Amniotic stem cell (primary cell): ENCODE measurements around the gene CARNS1.

Source experiments
- DNase-seq: peaks from one replicate; lab custom pipeline; 2025; lab: John Stamatoyannopoulos, UW

CARNS1 gene

DNA sequence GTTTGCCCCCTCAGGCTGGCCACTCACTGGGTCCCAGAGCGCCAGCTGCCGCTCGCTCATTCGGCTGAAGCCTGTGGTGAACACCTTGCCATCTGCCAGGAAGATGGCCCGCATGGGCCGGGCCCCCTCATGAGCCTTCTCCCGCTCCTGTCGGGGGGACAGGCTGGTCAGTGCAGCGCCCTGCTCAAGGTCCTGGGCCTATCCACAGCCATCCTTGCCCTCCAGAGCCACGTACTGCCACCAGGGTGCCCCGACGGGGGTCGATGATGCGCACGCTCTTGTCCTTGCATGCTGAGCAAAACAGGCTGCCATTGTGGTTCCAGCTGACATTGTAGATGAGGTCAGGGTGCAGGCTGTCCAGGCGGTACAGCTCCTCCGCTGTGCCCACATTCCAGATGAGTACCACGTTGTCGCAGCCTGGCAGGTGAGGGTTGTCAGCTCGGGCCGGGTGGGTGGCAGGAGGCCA is 25.7 kb downstream of the CARNS1 start:
- DNase-seq = no peak

DNA sequence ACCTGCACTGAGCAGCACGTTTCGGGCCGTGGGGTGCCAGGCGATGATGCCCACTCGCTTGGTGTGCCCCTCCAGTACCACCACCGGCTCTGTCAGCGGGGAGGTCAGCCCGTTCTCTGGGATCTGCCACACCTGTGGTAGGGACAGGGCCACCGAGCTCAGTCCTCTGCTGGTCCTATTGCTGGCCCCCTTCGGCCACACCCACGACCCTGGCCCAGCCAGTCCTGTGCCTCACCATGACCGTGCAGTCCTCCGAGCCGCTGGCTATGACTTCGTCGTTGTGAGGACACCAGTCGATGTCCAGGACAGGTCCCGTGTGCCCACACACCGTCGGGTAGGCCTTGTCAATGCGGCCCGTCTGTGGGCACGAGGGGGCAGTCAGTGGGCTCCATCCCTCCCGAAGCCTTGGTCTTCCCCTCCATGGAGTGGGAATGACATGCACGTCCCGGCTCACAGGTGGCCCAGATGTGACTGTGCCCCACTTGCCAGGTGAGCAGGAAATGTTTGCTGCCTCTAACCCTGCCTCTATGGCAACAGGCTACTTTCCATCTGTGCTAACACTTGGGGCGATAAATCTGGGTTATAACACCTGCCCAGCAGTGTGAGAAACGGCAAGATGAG is 26.4 kb downstream of the CARNS1 start:
- DNase-seq = no peak

DNA sequence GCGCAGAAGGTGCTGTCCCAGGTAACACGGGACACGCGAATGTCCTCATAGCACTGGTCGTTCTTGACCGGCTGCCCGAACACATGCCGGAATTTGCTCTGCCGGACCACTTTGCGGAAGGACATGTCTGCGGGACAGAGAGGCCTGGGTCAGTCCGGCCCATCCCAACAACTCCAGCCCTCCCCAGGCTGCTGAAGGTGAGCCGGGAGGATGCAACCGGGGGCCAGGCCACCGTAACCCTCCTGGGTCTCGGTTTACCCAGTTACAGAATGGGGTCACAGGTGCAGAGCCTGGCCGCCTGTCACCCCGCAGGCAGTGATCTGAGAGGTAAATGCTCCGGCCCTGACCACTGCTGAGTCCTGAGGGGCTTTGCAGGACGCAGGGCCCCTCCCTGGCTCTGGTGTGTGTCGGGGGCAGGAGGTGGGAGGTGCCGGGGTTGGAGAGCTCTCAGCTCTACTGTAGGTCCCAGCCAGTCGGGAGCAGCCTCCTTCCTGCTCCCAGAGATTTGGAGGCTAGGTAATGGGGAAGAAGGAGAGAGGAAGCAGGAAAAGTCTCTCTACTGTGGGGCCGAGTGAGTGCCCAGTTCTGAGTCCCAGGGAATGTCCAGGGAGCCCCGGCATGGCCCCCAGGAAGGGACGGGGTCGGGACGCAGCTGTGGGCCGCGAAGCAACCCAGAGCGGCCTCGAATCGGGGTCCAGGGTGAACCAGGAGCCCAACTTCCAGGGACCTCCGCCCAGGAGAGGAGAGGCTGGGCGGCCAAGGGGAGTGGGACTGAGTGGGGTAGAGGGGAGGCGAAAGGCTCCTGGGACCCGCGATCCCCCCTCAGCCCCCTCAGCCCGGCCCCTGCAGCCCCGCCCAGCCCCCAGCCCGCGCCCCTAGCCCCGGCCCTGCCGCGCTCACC is 27.3 kb downstream of the CARNS1 start:
- no peak for DNase-seq

DNA sequence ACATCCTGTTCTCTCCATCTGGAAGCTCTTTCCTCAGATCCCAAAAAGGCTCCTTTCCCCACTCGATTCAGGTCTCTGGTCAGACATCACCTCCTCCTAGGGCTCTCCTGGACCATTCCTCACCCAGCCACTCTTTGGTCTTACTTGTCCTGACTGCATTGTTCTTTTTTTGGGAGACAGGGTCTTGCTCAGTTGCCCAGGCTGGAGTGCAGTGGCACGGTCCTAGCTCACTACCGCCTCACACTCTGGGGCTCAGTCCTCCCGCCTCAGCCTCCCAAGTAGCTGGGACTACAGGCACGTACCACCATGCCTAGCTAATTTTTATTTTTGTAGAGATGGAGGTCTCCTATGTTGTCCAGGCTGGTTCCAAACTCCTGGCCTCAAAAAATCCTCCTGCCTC is 30.0 kb downstream of the CARNS1 start:
- no peak for DNase-seq

DNA sequence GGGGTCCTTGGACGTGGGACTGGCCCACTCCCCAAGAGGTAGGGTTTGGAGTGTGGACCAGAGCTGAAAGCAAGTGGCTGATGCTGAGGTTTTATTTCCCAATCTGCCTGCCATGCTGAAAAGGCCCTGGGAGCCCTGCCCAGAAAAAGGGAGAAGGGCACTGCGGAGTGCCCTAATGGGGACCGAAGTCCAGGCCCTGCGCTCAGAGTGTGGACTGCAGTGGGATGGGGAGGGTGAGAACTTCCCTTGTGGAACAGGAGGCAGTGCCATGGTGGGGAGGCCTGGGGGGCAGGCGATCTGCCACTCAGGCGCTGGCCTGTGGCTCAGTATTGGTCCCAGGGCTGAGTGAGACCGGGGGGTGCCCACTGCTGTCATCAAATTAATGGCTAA is 32.7 kb downstream of the CARNS1 start:
- no peak for DNase-seq

DNA sequence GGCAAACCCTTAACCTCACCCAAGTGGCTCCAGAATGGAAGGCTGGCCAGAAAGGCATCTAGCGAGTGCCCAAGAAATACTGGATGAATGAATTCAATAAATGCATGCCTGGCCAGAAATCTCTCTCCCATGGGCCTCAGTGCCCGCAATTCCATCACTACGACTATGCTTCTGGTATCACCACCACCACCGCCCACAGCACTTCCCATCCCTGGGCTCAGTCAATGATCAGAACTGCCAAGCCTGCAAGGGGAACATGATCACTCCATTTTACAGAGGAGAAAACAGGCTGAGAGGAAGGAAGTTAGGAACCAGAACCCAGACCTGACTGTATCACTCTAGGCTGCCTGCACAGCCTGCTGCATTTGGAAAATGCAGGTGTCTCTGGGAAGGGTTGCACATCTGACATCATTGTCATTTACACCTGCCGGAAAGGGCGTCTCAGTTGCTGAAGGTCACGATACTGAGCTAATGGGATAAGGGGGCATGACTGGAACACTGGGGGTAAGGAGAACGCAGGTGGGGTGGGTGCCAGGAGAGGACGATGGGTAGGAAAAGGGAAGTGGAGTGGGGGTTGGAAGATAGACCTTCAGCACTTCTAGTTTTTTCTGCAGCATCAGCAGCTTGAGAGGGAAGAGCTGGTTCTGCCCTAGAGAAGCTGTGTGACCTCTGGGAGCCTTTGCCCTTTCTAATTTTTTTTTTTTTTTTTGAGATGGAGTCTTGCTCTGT is 33.8 kb downstream of the CARNS1 start:
- DNase-seq = no peak

DNA sequence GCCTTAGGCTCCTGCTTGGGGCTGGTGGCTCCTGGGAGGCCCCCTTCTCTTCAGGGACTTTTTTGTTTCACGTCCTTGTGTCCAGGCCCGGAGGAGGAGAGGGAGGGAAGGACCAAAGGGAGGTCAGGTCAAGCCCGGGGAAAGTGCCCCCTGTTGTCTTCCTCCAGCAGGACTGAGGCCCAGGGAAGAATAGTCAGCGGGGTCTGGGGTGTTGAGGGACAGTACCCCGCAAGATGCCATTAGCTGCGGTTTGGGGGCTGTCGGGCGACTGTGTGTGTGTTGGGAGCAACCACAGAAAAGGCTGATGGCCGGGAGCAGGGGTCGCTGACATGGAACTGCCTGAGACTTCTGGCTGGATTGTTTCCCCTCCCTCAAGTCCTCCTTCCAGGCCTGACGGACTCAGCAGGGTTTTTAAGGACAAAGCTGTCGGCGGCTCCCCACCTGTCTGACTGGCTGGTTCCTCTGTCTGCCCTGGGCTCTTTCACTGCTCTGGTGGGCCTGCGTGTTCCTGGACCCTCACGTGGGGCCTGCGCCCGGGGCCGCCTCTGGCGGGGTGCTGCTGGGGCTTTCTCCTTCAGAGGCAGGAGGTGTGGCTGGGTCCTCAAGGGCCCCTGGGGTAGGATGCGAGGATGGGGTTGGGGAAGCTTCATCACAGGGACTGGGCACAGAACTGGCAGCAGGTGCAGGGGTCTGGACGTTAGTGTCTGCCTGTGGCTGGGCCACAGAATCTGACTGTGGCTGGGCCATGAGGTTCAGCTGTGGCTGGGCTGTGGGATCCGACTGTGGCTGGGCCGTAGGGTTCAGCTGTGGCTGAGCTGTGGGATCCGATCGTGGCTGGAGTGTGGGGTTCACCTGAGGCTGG is 35.5 kb downstream of the CARNS1 start:
- no peak for DNase-seq

DNA sequence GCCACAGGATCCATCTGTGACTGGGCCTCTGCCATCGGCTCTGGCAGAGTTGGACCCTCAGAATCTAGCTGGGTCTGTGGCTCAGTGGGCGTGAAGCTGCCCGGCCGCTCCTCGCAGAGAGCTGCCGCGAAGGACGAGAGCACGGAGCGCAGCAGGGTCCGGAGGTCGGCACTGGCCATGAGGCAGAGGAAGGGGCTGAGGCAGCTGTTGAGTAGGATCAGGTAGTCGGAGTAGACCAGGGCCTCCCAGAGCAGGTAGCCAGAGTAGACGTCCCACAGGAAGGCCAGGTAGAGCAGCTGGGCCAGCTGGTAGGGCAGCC is 36.1 kb downstream of the CARNS1 start:
- no peak for DNase-seq

DNA sequence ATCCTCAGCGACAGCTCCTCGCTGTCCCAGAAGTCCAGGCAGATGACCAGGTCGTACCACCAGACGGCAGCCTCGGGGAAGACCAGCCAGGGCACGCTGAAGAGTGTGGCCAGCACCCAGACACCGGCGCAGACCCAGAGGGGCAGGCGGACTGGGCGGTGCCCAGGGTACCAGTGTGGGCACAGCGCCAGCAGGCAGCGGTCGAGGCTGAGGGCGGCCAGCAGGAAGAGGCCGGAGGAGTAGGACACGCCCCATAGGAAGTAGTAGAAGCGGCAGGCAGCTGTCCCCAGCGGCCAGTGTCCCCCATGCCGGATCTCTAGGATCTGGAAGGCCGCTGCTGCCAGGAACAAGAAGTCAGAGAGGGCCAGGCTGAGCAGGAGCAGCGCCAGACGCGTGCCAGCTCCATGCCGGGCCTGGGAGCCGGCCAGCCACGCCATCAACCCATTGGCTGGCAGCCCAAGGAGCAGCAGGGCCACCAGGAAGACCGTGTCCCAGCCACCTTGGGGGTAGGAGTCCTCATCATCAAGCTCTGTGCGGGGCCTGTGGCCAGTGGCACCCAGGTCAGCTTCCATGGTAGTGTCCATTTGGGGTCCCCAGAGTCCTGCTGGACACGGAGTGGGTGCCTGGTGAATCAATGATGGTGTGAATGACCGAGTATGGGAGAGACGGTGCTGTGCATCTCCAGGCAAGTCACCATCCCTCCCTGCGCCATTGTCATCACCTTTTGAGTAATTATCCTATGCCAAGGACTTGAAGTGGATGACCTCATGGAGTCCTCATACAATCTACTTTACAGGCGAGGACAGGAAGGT is 36.9 kb downstream of the CARNS1 start, which contains the start of gene GPR152:
GPR152 (minus strand) TSS at position 589 of the 812 bp plus-strand sequence; CDS start at position 584, 5 bp downstream.
- no peak for DNase-seq

DNA sequence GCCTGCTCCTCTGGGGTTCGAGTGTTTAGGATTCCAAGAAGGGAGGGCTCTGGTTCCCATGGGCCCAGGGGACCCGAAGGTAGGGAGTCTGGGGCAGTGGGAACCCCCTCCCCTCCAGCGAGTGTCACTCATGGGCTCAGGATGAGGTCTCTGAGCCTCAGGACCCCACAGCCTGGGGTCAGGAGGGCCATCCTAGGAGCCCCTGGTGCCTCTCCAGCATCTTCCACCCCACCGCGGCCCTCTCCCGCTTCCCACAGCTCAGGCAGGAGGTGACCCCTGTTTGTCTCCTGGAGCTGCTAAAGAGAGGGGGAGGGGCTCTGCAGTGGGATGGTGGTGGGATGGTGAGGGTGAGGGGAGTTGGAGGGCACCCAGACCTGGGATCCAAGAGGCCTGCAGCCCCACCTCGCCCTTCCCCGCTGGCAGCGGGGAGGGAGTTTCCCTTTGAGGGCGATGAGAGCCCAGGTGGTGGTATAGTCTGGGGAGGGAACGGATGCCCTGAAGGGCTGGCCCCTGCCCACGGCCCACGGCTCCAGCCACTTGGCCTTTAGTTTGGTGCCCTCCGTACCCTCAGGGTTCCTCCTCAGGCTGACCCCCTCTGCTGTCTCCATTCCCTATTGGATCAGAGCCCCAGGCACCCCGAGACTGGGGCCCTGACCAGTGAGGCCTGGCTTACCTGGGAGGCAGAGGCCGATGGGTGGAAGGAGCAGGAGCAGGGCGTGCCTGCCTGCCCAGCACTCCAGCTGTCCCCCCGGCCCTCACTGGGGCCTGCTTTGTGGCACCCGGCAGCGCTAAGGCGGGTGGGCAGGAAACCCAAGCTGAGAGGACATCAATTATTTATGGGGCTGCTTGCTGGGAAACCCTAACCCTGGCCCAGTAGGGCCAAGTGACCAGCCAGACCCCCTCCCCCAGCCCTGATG is 38.6 kb downstream of the CARNS1 start:
- DNase-seq = no peak

DNA sequence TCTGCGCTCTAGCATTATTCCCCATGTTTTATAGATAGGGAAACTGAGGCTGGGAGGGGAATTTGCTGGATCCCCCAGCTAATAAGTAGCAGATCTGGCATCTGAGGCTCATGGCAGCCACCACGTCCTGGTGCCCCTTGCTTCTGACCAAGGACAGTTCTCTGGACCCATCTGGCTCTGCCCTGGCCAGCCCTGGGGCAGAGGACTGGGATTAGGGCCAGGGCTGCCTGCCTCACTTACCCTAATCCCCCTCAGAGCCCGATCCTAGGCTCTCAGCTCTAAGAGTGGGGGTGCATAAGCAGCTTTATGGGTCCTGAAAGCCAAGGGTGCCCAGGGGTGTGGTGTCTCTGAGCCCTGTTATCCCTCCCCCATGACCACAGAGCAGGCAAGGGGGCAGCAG is 39.6 kb downstream of the CARNS1 start, which contains the start of gene CABP4:
CABP4 (plus strand) TSS at position 301 of the 400 bp plus-strand sequence; CDS start at position 371, 70 bp downstream.
- DNase-seq = no peak

DNA sequence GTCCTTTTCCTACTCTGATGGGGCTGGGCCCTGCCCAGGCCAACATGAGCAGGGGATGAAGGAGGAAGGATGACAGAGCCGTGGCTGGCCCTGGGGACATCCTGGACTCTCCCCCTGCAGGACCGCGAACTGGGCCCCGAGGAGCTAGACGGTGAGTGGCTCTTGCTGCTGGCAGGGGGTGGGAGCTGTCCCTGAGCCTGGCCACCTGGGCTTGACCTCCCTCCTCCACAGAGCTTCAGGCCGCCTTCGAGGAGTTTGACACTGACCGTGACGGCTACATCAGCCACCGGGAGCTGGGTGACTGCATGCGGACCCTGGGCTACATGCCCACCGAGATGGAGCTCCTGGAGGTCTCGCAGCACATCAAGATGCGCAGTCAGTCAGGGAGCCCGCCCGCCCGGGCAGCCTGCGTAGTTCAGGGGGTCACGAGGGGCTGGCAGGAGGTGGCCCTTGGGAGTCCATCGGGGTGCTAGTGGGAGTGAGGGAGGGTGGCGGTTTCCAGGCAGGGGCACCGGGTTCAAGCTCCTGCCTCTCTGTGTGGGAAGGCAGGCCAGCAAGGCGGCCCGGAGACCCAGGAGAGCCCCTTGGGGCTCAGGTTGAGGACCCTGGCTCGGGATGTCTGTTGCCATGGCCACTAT is 40.7 kb downstream of the CARNS1 start:
- no peak for DNase-seq

DNA sequence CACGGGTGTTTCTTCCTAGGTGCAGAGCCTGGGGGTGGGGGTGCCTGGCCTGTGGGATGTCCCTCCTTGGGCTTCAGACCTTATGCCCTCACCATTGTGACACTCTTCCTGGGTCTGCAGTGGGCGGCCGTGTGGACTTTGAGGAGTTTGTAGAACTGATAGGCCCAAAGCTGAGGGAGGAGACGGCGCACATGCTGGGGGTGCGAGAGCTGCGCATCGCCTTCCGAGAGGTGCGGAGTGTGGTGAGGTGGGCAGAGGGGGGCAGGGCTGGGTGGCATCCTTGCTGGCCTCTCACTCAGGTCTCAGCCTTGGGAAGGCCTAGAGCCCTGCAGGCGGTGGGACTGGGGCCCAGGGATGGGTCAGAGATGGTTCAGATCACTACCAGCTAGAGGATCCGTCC is 42.0 kb downstream of the CARNS1 start:
- no peak for DNase-seq

DNA sequence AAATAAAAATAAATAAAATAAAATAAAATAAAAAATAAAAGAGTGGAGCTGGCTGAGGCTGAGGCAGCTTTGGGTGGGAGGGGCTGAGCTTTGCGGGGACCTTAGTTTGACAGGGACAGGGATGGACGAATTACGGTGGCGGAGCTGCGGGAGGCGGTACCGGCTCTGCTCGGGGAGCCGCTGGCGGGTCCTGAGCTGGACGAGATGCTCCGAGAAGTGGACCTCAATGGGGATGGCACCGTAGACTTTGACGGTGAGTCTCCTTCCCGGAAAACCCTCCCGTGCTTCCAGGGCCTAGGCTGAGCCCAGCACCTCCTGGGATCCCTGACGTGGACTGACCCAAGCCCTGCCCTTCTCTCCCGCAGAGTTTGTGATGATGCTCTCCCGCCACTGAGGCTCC is 42.8 kb downstream of the CARNS1 start:
- no peak for DNase-seq

DNA sequence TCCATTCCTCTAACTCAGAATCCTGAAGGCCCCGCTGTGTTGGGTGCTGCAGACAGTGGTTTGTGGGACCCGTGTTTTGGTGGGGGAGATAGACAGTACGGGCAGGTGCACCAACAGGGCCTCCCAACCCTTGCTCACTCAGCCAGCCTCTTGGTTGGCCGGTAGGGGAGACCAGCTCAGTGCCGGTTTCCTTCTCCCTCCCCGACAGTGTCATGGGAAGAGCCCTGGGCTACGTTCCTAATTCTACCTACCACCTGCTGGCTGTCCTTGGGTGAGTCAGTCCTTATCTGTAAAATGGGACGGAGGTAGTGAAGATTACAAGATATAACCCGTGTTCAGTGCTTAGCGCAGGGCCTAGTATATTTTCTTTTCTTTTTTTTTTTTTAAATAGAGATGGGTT is 47.7 kb downstream of the CARNS1 start:
- no peak for DNase-seq

DNA sequence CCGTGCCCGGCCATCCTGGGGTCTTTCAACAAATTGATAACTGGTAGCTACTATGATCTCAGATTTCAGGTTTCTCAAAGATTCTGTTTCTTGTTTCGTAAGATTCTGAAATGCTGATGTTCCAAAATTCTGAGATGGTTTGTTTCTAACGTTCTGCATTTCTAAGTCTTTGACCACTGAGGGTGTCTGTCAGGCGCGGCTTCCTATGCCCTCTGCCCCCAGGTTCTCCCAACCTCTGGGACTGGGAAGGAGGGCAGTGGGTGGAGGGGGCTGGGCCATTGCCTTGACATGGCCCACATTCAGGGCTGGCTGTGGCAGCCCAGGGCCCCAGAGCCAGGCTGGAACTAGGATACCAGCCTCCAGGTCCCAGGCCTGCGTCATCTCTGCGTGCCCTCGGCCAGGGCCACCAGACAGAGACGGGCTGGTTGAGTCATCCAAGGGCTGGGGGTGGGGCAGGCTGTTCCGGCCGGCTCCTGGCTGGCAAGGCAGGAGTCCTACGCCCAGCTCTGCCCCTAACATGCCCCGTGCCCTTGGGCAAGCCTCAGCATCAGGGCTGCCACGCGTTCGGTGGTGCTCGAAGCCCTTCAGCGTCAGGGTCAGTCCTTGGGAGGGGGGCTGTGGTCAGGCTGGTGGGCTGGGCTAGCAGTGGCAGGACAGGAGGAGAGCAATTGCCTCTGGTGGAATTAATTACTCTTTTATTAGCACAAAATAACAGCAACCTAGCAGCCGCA is 48.4 kb downstream of the CARNS1 start:
- no peak for DNase-seq

DNA sequence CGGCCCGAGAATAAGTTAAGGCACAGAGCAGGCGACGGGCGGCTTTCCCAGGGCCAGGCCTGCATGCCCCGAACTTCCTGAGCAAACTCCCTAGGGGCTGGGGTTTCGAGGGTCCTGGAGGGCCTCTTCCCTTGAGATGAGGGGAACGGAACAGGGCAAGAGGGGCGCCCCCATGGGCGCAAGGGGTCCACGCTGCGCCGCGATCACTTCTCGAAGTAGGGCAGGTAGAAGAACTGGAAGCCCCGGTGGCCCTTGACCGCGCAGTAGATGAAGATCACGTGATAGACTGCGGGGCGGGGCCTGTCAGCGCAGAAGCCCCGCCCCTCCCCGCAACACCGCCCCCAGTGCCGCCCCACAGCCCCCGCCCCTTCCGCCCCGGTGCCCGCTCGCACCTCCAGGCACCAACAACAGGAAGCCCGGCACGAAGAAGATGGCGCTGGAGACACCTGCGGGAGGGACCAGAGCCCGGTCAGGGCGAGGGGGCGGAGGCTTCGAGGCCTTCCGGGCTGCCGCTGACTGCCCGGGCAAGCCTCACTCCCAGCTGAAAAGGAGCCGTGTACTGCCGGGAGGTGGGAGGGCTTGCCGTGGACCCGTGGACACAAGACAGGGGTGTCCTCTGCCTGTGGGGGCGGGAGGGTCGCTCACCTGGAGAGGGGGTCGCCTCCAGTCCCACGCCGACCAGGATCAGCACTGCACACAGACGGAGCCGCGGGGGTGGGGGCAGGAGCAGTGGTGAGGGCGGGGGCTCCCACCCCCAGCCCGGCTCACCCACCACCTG is 49.1 kb downstream of the CARNS1 start:
- no peak for DNase-seq

DNA sequence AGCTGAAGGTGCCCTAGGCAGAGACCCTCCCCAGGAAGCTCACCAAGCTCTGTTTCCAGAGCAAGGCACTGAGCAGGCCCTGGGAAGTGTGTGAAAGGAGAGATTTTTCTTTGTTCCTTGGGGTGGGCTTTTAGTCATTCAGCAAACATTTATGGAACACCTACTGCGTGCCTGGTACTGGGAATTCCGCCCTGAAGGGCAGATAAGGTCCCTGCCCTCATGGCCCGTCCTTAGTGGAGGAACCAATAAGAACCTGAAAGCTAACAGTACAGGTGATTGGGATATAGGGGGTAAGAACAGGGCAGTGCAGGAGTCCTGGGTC is 49.7 kb downstream of the CARNS1 start:
- no peak for DNase-seq
